Transverse colon (tissue), 3 donors: ENCODE results near the gene CCND1.

Experiments
- EP300 ChIP-seq: sonication (generic); formaldehyde crosslinking; IDR thresholded peaks from one replicate; pipeline ENCODE4 v1.6.1; 2017; ENCODE audit warnings: antibody characterized with exemption, low read depth
- POLR2A ChIP-seq: fragments of 450-650 bp; IDR thresholded peaks from one replicate; pipeline ENCODE4 v1.6.1; 2016; ENCODE audit warnings: antibody characterized with exemption, mild to moderate bottlenecking, moderate library complexity
- TF ChIP-seq, protein P1 (sequence below), 5 experiments: fragments of 200-600 bp in 3 of 5; fragments of 450-650 bp in 2 of 5; sonication (generic) in 3 of 5; IDR thresholded peaks; 1 replicate in 2 of 5; 2 replicates in 3 of 5; pipeline ENCODE4 v1.5.1; 2016 to 2017; ENCODE audit warnings: antibody characterized with exemption in 5 of 5, inconsistent platforms in 3 of 5, mild to moderate bottlenecking in 2 of 5, moderate library complexity in 1 of 5

GRCh38 chr11:69677749-69678148 lies 36.8 kb downstream of the CCND1 start:
- no peak for TF ChIP-seq EP300
- TF ChIP-seq, protein P1, sequence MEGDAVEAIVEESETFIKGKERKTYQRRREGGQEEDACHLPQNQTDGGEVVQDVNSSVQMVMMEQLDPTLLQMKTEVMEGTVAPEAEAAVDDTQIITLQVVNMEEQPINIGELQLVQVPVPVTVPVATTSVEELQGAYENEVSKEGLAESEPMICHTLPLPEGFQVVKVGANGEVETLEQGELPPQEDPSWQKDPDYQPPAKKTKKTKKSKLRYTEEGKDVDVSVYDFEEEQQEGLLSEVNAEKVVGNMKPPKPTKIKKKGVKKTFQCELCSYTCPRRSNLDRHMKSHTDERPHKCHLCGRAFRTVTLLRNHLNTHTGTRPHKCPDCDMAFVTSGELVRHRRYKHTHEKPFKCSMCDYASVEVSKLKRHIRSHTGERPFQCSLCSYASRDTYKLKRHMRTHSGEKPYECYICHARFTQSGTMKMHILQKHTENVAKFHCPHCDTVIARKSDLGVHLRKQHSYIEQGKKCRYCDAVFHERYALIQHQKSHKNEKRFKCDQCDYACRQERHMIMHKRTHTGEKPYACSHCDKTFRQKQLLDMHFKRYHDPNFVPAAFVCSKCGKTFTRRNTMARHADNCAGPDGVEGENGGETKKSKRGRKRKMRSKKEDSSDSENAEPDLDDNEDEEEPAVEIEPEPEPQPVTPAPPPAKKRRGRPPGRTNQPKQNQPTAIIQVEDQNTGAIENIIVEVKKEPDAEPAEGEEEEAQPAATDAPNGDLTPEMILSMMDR (IDR thresholded peaks at IDR 0.05), result no peak
- TF ChIP-seq POLR2A, result no peak
